H1 (cell line): ENCODE results near the gene FAM53B. TPM values are rescaled to one million over a fixed set of nuclear protein-coding genes. Genes with fewer than 3 reads are reported as not detected.

ENCODE experiments used
- CTCF ChIP-seq, 3 experiments: IDR thresholded peaks; 1 replicate in 2 of 3; 2 replicates in 1 of 3; pipeline versions ENCODE4 v1.5.1 to v1.6.1; 2011; ENCODE audit warnings: low read length in 3 of 3, mild to moderate bottlenecking in 3 of 3, inconsistent platforms in 2 of 3, low read depth in 1 of 3, moderate library complexity in 1 of 3; ENCODE audit not compliant: insufficient read depth in 1 of 3; ENCODE audit errors: control extremely low read depth in 1 of 3
- E2F6 ChIP-seq: IDR thresholded peaks from 2 replicates; pipeline ENCODE4 v1.6.1; 2012; ENCODE audit warnings: inconsistent platforms
- EZH2 ChIP-seq: fragments of 200-600 bp; sonication (generic); IDR thresholded peaks from 2 replicates; pipeline ENCODE4 v1.7.1; 2012; ENCODE audit warnings: low read depth, mild to moderate bottlenecking, moderate library complexity, low read length, inconsistent platforms; ENCODE audit not compliant: severe bottlenecking
- MAFK ChIP-seq: IDR thresholded peaks from 2 replicates; pipeline ENCODE4 v1.6.1; 2012; ENCODE audit warnings: low read depth, mild to moderate bottlenecking, improper control_type of control experiment, low read length
- PHF8 ChIP-seq: fragments of 200-600 bp; sonication (generic); conservative IDR thresholded peaks from 2 replicates; pipeline ENCODE4 v1.7.1; 2012; ENCODE audit warnings: low read depth, mild to moderate bottlenecking, inconsistent platforms, low read length, moderate library complexity
- SAP30 ChIP-seq: fragments of 300-600 bp; sonication (generic); IDR thresholded peaks from 2 replicates; pipeline ENCODE4 v1.7.1; 2012; ENCODE audit warnings: low read length, moderate library complexity, mild to moderate bottlenecking, inconsistent platforms; ENCODE audit not compliant: insufficient read depth, insufficient replicate concordance
- SP2 ChIP-seq: IDR thresholded peaks from 2 replicates; pipeline ENCODE4 v1.6.1; 2012; ENCODE audit warnings: mild to moderate bottlenecking, low read length, inconsistent platforms
- SP4 ChIP-seq: IDR thresholded peaks from 2 replicates; pipeline ENCODE4 v1.6.1; 2012; ENCODE audit warnings: low read length, inconsistent platforms
- SRF ChIP-seq: IDR thresholded peaks from 2 replicates; pipeline ENCODE4 v1.6.1; 2011; ENCODE audit warnings: mild to moderate bottlenecking, low read depth, low read length, moderate library complexity
- polyA plus RNA-seq, 7 experiments: library from polyadenylated mRNA; depleted of rRNA in 3 of 7; stranded (reverse) in 5 of 7; unstranded in 2 of 7; fragments of >200 nt in 5 of 7; fragments of 200-250 nt in 2 of 7; gene quantifications; 1 replicate in 5 of 7; 2 replicates in 1 of 7; 4 replicates in 1 of 7; pipeline versions ENCODE4 v1.2.1 to v1.2.3, GENCODE V29; 2011 to 2013; ENCODE audit warnings: missing spikeins in 2 of 7, mixed read lengths in 2 of 7
- total RNA-seq: library from RNA; stranded (reverse); fragmentation: NEBNext Ultra II Directional; extraction: Animal tissue kit (Norgen Biotek cat#: 25700); gene quantifications from 2 replicates; pipeline ENCODE4 v1.2.1, GENCODE V29; 2021

FAM53B gene
- total and polyA plus RNA-seq, 2 of the 8 experiments (the other 6 are each of a cell fraction or from before 2014, with no cell fraction given), result 5.3 to 14.4 TPM

GRCh38 chr10:124594240-124594639 lies 149.9 kb downstream of the FAM53B start (continued):
- no peak for TF ChIP-seq CTCF (IDR thresholded peaks at IDR 0.05; ENCODE audit: control extremely low read depth in 1 of 3, insufficient read depth in 1 of 3, low read depth in 1 of 3, low read length in 3 of 3)
- no peak for TF ChIP-seq E2F6
- TF ChIP-seq MAFK, result no peak
- no peak for TF ChIP-seq SP4
- no peak for TF ChIP-seq EZH2
- no peak for TF ChIP-seq SRF
- no peak for TF ChIP-seq SP2
- no peak for TF ChIP-seq PHF8
- no peak for TF ChIP-seq SAP30
